Mucosa of gallbladder (tissue), 1 donor: ENCODE data around the gene ZNF286A. TPM values are rescaled to one million over a fixed set of nuclear protein-coding genes. Genes with fewer than 3 reads are reported as not detected.
A peak's percentile ranks its signal among the peaks of the same experiment; 100 is the strongest.
"Not testable (repeated sequence)": the region's sequence is repeated elsewhere in the genome, so short reads cannot be mapped to it uniquely, and the experiment has no call there.

Experiments used
- DNase-seq: peaks from one replicate; pipeline ENCODE4 v3.0.0-alpha.2; 2020; ENCODE audit warnings: low spot score
- total RNA-seq: library from RNA; stranded (reverse); gene quantifications from one replicate; pipeline ENCODE4 v1.2.1, GENCODE V29; 2021
- donor health status: DM: no; HTN: no; CAD: no.

The ZNF286A gene
- total RNA-seq, result 23.1 TPM

GRCh38 chr17:15699413-15699924, at the start of gene ZNF286A:
Gene ZNF286A, plus strand, starts transcription at chr17:15699752. Its CDS starts 578 bp downstream, at chr17:15700330.
- DNase-seq, result peak; percentile 100

DNA sequence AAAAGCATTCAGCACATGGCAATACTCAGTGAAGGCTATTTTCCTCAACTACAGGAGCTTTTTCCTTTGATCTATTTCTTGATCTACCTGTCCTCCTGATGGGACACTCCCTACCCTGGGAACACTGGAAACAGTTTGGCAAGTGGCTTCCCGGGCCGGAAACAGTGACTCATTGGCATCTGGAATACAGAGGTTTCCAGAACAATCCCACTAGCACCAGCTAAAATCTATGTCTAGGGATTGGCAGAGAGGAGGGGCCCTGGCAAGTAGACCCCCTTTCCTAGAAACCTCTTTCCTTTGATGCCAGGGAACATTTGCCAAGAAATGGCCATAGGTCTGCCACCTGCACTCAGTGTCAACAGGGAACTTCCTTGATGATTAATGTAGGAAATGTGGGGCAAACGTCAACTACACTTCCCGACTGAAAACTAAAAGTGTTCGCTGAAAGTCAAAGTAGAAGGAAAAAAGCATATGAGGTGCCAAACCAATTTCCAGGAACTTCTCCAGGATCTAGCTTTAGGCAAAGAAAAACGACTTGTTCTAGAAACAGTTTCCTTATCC, 49.6 kb upstream of the ZNF286A start:
- DNase-seq, result peak; percentile 58

- DNase-seq, result no peak
Observed at GRCh38 chr17:15650741-15651582, 48.6 kb upstream of the ZNF286A start.

GRCh38 chr17:15651583-15652110, 47.9 kb upstream of the ZNF286A start:
- peak; percentile 94 for DNase-seq

DNA sequence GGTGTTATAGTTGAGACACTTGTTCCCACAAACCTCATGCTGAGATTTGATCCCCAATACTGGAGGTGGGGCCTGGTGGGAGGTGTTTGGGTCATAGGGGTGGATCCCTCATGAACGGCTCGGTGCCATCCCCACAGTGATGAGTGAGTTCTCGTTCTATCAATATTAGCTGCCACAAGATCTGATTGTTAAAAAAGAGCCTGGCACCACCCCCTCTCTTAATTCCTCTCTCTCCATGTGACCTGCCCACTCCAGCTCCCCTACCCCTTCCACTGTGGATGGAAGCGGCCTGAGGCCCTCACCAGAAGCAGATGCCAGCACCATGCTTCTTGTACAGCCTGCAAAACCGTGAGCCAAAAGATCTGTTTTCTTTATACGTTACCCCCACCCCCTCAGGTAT, 46.6 kb upstream of the ZNF286A start:
- no peak for DNase-seq

GRCh38 chr17:15654401-15654800, 45.2 kb upstream of the ZNF286A start:
- not testable (repeated sequence) for DNase-seq

GRCh38 chr17:15654886-15655561, 44.5 kb upstream of the ZNF286A start:
- peak; percentile 57 for DNase-seq

- no peak for DNase-seq
Observed at GRCh38 chr17:15657868-15658267, 41.7 kb upstream of the ZNF286A start.

DNA sequence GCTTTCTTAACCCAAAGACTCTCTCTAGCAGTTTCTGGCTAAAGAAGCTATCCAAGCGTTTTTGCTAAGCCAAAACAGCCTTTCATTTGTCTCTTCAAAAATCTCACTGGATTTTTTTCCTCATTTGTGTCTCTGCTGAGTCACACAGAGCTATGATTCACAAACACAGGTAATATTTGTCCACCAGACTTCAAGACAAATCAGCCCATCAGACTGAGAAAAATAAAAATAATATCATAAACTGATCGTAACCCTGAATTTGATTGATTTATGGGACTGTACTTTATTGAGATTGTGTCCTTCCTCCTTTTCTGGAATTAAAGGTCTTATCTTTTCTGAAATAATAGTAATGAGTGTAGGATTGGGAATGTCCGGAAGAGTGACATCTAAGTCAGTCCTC, 41.3 kb upstream of the ZNF286A start:
- DNase-seq, result no peak

- no peak for DNase-seq
Observed at GRCh38 chr17:15659236-15659635, 40.3 kb upstream of the ZNF286A start.

DNA sequence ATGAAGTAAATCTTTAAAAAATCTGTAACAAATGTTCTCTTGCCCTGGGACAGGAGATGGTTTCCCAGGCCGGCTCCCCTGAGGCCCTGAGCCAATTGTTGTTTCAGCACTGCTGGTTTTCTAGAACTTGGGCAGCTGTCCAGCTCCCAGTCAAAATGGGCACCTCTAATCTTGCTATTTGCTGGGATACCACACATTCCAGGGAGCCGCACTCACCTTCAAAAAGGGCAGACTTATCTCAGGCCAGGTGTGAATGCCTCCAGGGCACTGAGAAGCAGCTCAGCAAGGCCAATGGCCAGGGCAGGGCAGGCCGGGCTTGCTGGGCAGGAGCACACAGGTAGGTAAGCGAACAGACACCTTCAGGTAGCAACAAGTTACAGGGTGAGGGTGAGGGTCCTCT, 39.9 kb upstream of the ZNF286A start:
- peak; percentile 31 for DNase-seq

DNA sequence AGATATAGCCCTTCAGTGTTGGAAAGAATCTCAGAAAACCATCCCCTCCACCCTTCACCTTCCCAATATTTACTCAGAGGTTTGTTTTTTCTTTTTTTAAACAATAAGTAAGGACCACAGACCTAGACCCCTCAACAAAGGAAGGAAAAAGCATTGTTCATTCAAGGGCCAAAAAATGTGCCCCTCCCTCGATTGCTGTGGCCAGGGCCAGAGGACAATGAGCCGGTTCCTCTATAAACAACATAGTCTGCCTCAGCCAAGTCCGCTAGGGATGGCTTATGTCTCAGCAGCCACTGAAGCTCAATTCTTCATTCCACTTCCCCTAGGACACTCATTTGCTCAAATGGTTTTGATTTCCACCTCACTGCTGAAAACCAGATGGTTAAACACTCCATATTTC, 39.5 kb upstream of the ZNF286A start:
- no peak for DNase-seq

- no peak for DNase-seq
Observed at GRCh38 chr17:15662681-15663080, 36.9 kb upstream of the ZNF286A start.

GRCh38 chr17:15663176-15663575, 36.4 kb upstream of the ZNF286A start:
- DNase-seq, result no peak

DNA sequence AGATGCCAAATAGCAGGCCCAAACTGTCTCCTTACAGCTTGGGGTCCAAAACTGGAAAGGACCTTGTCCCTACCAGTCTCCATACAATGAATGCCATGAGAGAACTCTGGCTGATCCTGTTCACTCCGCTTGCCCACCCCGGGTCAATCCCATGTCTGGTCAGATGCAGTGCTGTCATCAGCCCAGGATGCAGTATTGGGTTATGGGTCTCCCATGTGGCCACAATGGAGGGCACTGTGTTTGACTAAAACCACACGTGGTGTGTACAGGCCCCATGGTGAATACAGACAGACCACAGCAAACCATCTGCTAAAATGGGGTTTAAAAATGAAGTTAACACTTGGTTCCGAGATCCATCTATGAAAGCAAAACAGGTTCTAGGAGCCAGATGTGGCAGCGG, 35.9 kb upstream of the ZNF286A start:
- no peak for DNase-seq

- not testable (repeated sequence) for DNase-seq
Observed at GRCh38 chr17:15669526-15669925, 30.0 kb upstream of the ZNF286A start.

DNA sequence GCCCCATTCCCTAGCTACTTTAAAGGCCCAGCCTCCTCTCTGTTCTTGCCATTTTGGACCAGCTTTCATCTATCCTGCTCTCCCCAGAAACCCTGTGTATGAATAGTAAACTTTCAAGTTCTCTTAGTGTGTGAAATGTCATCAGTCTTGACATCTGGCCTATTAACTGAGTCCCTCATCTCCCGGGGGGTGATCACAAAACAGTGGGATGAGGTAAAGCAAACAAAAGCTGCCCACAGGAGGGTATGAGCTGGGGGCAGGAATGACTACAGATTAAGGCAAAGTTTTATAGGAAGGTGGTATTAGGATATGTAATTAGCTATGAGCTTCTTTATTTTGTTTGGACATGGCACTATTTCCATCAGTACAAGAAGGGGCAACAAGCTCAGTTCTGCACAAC, 24.9 kb upstream of the ZNF286A start:
- not testable (repeated sequence) for DNase-seq

DNA sequence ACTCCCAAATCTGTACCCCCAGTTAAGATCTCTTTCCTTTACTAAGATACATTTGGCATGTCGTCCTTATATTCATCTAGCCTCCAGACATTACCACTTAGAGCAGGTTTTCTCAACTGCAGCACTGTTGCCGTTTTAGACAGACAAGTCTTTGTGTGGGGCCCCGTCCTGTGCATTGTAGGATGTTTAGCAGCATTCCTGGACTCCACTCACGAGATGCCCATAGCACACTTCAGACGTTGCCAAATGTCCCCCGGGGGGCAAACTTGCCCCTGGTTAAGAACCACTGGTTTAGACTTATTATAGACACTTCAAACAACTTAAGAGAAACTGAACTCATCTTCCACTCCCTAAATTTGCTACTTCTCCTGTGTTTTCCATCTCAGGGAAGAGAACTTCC, 23.6 kb upstream of the ZNF286A start:
- DNase-seq, result not testable (repeated sequence)

- DNase-seq, result not testable (repeated sequence)
Observed at GRCh38 chr17:15683135-15683534, 16.4 kb upstream of the ZNF286A start.

DNA sequence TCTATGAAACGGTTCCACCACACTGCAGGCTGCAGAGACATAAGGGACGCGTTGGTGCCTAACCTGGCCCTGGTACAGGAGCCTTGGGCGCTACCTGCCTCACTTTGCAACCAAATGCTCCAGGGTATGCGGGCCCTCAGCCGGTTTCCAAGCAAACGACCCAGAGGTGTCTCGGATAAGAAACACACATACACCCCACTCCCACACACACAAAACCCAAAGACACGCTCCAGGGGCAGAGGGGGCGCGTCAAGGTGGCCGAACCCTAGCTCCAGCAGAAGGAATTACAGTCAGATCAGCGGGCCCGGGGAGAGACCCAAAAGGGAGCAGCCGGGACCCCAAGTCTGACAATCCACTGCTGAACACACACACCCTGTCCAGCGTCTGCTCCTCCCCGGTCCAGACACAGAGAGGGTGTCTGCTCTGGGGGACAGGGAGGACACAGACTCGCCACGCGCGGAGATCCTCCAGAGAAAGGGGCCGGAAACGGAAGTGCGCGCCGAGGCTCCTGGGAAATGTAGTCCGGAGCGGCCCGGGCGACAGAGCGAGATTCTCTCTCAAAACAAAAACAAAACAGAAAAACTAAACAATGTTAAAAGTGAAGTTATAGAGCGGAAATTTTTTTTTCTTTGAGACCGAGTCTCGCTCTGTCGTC, 15.6 kb upstream of the ZNF286A start, which contains the start of gene TRIM16:
TRIM16 (minus strand) TSS at position 488 of the 655 bp plus-strand sequence. CDS start 32,702 bp downstream, outside the sequence.
- peak; percentile 78 for DNase-seq

DNA sequence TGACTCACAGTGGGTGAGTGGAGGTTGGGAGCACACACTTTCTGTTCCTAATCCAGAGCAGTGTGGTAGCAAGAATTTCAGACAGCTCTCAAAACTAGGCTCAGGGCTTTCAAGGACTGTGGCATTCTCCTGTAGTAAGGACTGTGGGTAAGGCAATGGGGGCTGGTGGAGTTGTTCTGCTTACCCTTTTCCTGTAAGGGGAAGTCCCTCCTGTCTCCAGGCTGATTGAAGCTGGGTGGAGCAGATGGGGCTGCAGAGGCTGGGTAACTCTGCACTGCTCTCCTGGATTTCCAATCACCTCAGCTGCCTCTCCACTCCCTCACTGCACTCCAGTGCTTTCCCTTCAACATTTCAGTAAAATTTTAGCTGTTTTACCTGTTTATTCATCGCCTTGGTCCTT, 12.1 kb upstream of the ZNF286A start:
- DNase-seq, result not testable (repeated sequence)

- not testable (repeated sequence) for DNase-seq
Observed at GRCh38 chr17:15698967-15699366, 585 bp upstream of the ZNF286A start.
